DMS114 treated with DMSO at 0.1 percent for 48 hours (cell line): ENCODE results near the gene EPC1.
"Not testable (repeated sequence)": the region's sequence is repeated elsewhere in the genome, so short reads cannot be mapped to it uniquely, and the experiment has no call there.

ENCODE experiments used
- DNase-seq: peaks from one replicate; lab custom pipeline; 2025; ENCODE audit not compliant: unreplicated experiment; lab: John Stamatoyannopoulos, UW

Gene EPC1

GRCh38 chr10:32298075-32298812, 48.7 kb downstream of the EPC1 start:
- DNase-seq = no peak

GRCh38 chr10:32295027-32295426, 51.9 kb downstream of the EPC1 start:
- DNase-seq = no peak

GRCh38 chr10:32293581-32293980, 53.4 kb downstream of the EPC1 start:
- no peak for DNase-seq

- no peak for DNase-seq
Measured at GRCh38 chr10:32279795-32280194, 67.2 kb downstream of the EPC1 start.

- no peak for DNase-seq
Measured at GRCh38 chr10:32273336-32273735, 73.6 kb downstream of the EPC1 start.

GRCh38 chr10:32271617-32272016, 75.3 kb downstream of the EPC1 start:
- DNase-seq = no peak

GRCh38 chr10:32269343-32270100, 77.4 kb downstream of the EPC1 start:
- no peak for DNase-seq

GRCh38 chr10:32268788-32269187, 78.2 kb downstream of the EPC1 start:
- DNase-seq = no peak

GRCh38 chr10:32266979-32267378, 80.0 kb downstream of the EPC1 start:
- DNase-seq = no peak

GRCh38 chr10:32266566-32266965, 80.4 kb downstream of the EPC1 start:
- no peak for DNase-seq

- no peak for DNase-seq
Measured at GRCh38 chr10:32265756-32266155, 81.2 kb downstream of the EPC1 start.

GRCh38 chr10:32263300-32263699, 83.7 kb downstream of the EPC1 start:
- no peak for DNase-seq

- no peak for DNase-seq
Measured at GRCh38 chr10:32259551-32259950, 87.4 kb downstream of the EPC1 start.

- peak; percentile 22 for DNase-seq
Measured at GRCh38 chr10:32256613-32257437, 90.1 kb downstream of the EPC1 start.

- DNase-seq = no peak
Measured at GRCh38 chr10:32253821-32254220, 93.1 kb downstream of the EPC1 start.

- no peak for DNase-seq
Measured at GRCh38 chr10:32253276-32253675, 93.7 kb downstream of the EPC1 start.

- not testable (repeated sequence) for DNase-seq
Measured at GRCh38 chr10:32250489-32250888, 96.5 kb downstream of the EPC1 start.

- DNase-seq = no peak
Measured at GRCh38 chr10:32246685-32247084, 100.3 kb downstream of the EPC1 start.

GRCh38 chr10:32245760-32246159, 101.2 kb downstream of the EPC1 start:
- DNase-seq = no peak

GRCh38 chr10:32244421-32245207, 102.3 kb downstream of the EPC1 start:
- no peak for DNase-seq

GRCh38 chr10:32244011-32244410, 102.9 kb downstream of the EPC1 start:
- DNase-seq = no peak
